ENCODE measurements around the gene PPBP. TPM values are rescaled to one million over a fixed set of nuclear protein-coding genes. Genes with fewer than 3 reads are reported as not detected.

Gene PPBP, protein sequence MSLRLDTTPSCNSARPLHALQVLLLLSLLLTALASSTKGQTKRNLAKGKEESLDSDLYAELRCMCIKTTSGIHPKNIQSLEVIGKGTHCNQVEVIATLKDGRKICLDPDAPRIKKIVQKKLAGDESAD
- total RNA-seq, result not detected
- long read RNA-seq, donor 1, result 0 reads
- long read RNA-seq, donor 2, result 0 reads

DNA sequence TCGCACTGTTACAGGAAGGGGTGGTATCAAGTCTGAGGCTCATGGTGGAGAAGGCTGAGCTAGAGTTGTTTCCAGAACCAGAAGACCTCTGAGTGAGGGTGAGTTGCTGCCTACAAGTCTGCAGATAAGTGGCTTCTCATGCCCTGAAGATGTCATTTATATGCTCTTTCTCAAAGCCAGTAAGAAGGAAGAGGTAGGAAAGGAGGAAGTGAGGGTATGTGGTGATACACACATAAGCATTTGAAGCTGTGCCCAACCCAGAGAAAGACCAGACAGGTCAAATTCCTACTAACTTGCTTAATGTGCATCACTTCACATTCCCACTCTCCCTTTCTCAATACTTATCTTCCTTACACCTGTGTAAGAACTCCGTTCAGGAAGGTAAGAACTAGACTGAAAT is at the start of gene PPBP:
Gene PPBP (minus strand): TSS at position 130 of the 400 bp plus-strand sequence. CDS start 87 bp downstream, at position 43.
- ATAC-seq, result no peak
- Histone ChIP-seq H3K9me3 (no peaks in the 10 kb centered on the region), H3K4me1 (ENCODE audit: low read depth) (no peaks in the 10 kb centered on the region), H3K4me3 (no peak within 1 kb of the TSS), H3K36me3 (ENCODE audit: low read depth) (no peaks in the 10 kb centered on the region)
- DNase-seq, result no peak
- intact Hi-C loops (cut with DNase I, micrococcal nuclease), result no loop called here
- TF ChIP-seq, protein P1, sequence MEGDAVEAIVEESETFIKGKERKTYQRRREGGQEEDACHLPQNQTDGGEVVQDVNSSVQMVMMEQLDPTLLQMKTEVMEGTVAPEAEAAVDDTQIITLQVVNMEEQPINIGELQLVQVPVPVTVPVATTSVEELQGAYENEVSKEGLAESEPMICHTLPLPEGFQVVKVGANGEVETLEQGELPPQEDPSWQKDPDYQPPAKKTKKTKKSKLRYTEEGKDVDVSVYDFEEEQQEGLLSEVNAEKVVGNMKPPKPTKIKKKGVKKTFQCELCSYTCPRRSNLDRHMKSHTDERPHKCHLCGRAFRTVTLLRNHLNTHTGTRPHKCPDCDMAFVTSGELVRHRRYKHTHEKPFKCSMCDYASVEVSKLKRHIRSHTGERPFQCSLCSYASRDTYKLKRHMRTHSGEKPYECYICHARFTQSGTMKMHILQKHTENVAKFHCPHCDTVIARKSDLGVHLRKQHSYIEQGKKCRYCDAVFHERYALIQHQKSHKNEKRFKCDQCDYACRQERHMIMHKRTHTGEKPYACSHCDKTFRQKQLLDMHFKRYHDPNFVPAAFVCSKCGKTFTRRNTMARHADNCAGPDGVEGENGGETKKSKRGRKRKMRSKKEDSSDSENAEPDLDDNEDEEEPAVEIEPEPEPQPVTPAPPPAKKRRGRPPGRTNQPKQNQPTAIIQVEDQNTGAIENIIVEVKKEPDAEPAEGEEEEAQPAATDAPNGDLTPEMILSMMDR (IDR thresholded peaks at IDR 0.05), result no peak

DNA sequence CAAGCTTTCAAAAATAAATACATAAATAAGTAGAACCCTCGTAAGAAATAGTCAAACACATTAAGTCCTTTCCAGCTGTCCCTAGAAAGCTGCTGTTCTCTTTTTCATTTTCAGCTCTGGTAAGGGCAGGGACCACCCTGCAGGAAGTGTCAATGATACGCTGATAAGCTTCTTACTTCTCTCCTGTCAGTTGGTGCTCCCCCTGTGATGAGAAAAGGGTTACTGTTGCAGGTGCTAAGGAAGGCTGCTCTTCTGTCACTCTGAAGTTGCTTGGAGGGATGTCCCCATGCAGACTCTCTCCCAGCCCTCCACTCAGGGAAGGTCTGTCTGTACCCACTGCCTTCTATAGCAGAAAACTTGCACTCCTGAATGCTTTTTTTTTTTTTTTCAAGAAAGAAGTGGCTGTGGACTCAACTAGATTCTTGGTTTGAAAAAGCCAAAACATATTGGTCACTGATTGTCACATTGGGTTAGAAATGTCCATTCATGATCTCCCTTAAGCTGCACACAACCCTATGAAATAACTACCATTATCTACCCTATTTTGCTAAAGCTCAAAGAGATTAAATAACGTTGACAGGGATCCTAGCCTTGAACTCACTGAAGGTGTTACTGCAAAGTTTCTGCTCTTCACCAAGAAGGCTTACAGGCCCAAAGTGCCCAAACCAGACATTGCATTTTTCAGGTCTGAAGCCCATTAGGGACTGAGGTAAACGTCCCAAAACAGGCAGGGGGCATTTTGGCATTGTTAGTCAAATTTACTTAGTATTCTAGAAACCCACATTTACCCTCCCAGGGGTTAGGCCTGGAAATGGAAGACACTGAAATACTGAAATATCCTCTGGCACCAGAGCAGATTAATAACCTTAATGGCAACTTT is 49.3 kb upstream of the PPBP start:
- ATAC-seq (peak; percentile 11), DNase-seq (no peak)
- TF ChIP-seq, protein P1 (IDR thresholded peaks at IDR 0.05), result no peak
- H3K9me3 ChIP-seq, result no peaks in the 10 kb centered on the region
- H3K4me1 ChIP-seq (ENCODE audit: low read depth), result peaks cover 4% of the 10 kb centered on the region
- H3K36me3 ChIP-seq (ENCODE audit: low read depth), result no peaks in the 10 kb centered on the region
- intact Hi-C loops (cut with DNase I, micrococcal nuclease), result loop anchor here in 1 of 2 donors (10.0 kb wide), 1 partner anchor 173 kb away; the partner anchor contains the start of gene CXCL1
- H3K4me3 ChIP-seq, result peak overlapping the region; percentile 44

DNA sequence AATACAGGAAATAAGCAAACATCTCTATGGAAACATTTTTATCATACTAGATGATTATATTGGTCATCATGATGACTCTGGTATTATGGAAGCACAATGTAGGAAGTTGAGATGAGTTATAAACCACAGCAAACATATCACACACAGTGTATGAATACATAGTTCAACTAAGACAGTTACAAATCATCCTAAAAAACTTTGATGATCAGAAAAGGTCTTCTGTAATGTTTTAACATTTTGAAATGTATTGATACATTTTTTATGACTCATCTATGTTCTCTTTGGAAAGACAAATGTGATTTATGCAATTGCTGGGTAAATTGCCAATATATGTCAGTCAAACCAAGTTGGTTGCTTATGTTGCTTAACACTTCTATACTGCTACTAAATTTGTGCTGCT is 45.7 kb upstream of the PPBP start:
- DNase-seq (no peak), ATAC-seq (peak; percentile 34)
- intact Hi-C loops (cut with DNase I, micrococcal nuclease), result loop anchor here in 1 of 2 donors (10.0 kb wide), 1 partner anchor 169 kb away; the partner anchor contains the start of gene CXCL1
- H3K4me3 ChIP-seq, result no peak overlapping the region
- H3K4me1 ChIP-seq (ENCODE audit: low read depth), result peaks cover 8% of the 10 kb centered on the region
- H3K9me3 ChIP-seq, result no peaks in the 10 kb centered on the region
- no peaks in the 10 kb centered on the region for H3K36me3 ChIP-seq (ENCODE audit: low read depth)
- TF ChIP-seq, protein P1 (IDR thresholded peaks at IDR 0.05), result no peak

DNA sequence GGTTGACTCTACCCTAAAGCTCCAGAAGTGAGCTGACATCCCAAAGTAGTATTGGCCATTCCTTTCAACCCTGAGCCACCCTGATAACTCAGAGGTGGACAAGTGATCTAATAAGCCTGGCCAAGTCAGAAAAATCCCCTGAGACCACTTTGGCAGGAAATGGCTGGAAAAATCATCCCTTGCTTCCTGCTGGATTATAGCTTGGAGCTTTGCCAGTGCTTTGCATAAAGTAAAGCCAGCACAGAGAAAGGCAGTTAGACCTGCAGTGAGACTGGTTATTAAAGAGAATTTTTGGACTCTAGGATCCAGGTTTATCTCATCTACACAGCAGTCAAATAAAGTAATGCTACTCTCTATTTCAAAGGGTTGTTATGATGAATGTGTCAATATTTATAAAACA is 44.1 kb upstream of the PPBP start:
- ATAC-seq, result peak; percentile 83
- TF ChIP-seq, protein P1 (IDR thresholded peaks at IDR 0.05), result no peak
- Histone ChIP-seq H3K36me3 (ENCODE audit: low read depth) (no peaks in the 10 kb centered on the region), H3K9me3 (no peaks in the 10 kb centered on the region), H3K4me3 (no peak overlapping the region), H3K4me1 (ENCODE audit: low read depth) (peaks cover 8% of the 10 kb centered on the region)
- intact Hi-C loops (cut with DNase I, micrococcal nuclease), result loop anchor here in 1 of 2 donors (10.0 kb wide), 1 partner anchor 167 kb away; the partner anchor contains the start of gene CXCL1
- DNase-seq, result peak in 1 of 3 donors; percentile 55

DNA sequence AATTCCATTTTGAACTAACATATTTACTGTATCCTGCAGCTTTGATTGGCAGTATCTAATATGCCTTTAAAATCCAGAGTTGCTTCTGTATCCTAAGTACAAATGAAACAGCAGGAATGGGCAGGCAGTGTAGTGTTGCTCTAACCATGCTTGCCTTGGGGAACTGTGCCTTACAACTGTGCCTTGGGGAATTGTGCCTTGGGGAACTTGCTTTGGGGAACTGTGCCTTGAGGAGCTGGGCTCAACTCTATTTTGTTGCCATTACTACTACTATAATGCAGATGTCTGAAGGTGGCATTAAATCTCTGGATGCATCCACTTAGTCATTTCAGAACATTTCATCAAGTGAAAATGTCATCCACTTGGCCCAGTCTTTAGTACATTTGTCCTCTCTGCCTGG is 43.6 kb upstream of the PPBP start:
- ATAC-seq (peak; percentile 15), DNase-seq (no peak)
- intact Hi-C loops (cut with DNase I, micrococcal nuclease), result loop anchor here in 1 of 2 donors (10.0 kb wide), 1 partner anchor 167 kb away; the partner anchor contains the start of gene CXCL1
- Histone ChIP-seq H3K4me3 (no peak overlapping the region), H3K36me3 (ENCODE audit: low read depth) (no peaks in the 10 kb centered on the region), H3K4me1 (ENCODE audit: low read depth) (peaks cover 8% of the 10 kb centered on the region), H3K9me3 (no peaks in the 10 kb centered on the region)
- TF ChIP-seq, protein P1 (IDR thresholded peaks at IDR 0.05), result no peak

Measured in mucosa of descending colon (tissue), 3 donors.